ENCODE results near the gene KCNMA1.

The KCNMA1 gene

GRCh38 chr10:77630507-77630848 lies 7.1 kb downstream of the KCNMA1 start:
- no peak for DNase-seq

GRCh38 chr10:77629775-77630506 lies 7.7 kb downstream of the KCNMA1 start:
- DNase-seq: no peak

- DNase-seq: no peak
These were observed 8.5 kb downstream of the KCNMA1 start for GRCh38 chr10:77628906-77629730.

GRCh38 chr10:77626266-77626935 lies 11.2 kb downstream of the KCNMA1 start:
- no peak for DNase-seq

- no peak for DNase-seq
These were observed 12.2 kb downstream of the KCNMA1 start for GRCh38 chr10:77625379-77625778.

- DNase-seq: no peak
These were observed 14.7 kb downstream of the KCNMA1 start for GRCh38 chr10:77622889-77623291.

- no peak for DNase-seq
These were observed 16.9 kb downstream of the KCNMA1 start for GRCh38 chr10:77620731-77621130.

- no peak for DNase-seq
These were observed 17.5 kb downstream of the KCNMA1 start for GRCh38 chr10:77619964-77620703.

GRCh38 chr10:77618117-77618516 lies 19.5 kb downstream of the KCNMA1 start:
- DNase-seq: no peak

- DNase-seq: no peak
These were observed 20.8 kb downstream of the KCNMA1 start for GRCh38 chr10:77616766-77617165.

- no peak for DNase-seq
These were observed 22.6 kb downstream of the KCNMA1 start for GRCh38 chr10:77614778-77615625.

- no peak for DNase-seq
These were observed 24.0 kb downstream of the KCNMA1 start for GRCh38 chr10:77613476-77614130.

- DNase-seq: no peak
These were observed 25.9 kb downstream of the KCNMA1 start for GRCh38 chr10:77611670-77612069.

GRCh38 chr10:77611221-77611620 lies 26.4 kb downstream of the KCNMA1 start:
- no peak for DNase-seq

GRCh38 chr10:77609781-77610272 lies 27.8 kb downstream of the KCNMA1 start:
- no peak for DNase-seq

GRCh38 chr10:77608281-77608680 lies 29.3 kb downstream of the KCNMA1 start:
- DNase-seq: no peak

- DNase-seq: no peak
These were observed 30.9 kb downstream of the KCNMA1 start for GRCh38 chr10:77606751-77607150.

GRCh38 chr10:77605466-77605865 lies 32.1 kb downstream of the KCNMA1 start:
- DNase-seq: no peak

- DNase-seq: no peak
These were observed 32.7 kb downstream of the KCNMA1 start for GRCh38 chr10:77604941-77605351.

- DNase-seq: no peak
These were observed 33.5 kb downstream of the KCNMA1 start for GRCh38 chr10:77604063-77604462.

GRCh38 chr10:77603534-77603927 lies 34.1 kb downstream of the KCNMA1 start:
- DNase-seq: no peak

Data from NCI-H2029 treated with DMSO at 0.1 percent for 48 hours (cell line).